H9 (cell line): ENCODE measurements around the gene IFITM1. TPM values are rescaled to one million over a fixed set of nuclear protein-coding genes. Genes with fewer than 3 reads are reported as not detected.
A peak's percentile ranks its signal among the peaks of the same experiment; 100 is the strongest.

Experiments
- DNase-seq: peaks from one replicate; pipeline ENCODE4 v3.0.0-alpha.2; 2017
- H2AFZ ChIP-seq: one replicate; pipeline ENCODE4 v1.6.1; 2013; ENCODE audit warnings: mild to moderate bottlenecking, low read length, control low read depth, moderate library complexity
- H2AK5ac ChIP-seq: 2 replicates; pipeline ENCODE4 v1.6.1; 2013; ENCODE audit warnings: low read length, control low read depth, mixed read lengths; ENCODE audit not compliant: insufficient read length
- H2BK120ac ChIP-seq: one replicate; pipeline ENCODE4 v1.6.1; 2013; ENCODE audit warnings: low read depth, mild to moderate bottlenecking, low read length, control low read depth, inconsistent platforms; ENCODE audit not compliant: poor library complexity, severe bottlenecking
- H2BK12ac ChIP-seq: 2 replicates; pipeline ENCODE4 v1.6.1; 2013; ENCODE audit warnings: low read length, control low read depth, mixed read lengths, low read depth; ENCODE audit not compliant: insufficient read length
- H2BK15ac ChIP-seq: 2 replicates; pipeline ENCODE4 v1.6.1; 2013; ENCODE audit warnings: low read depth, low read length, control low read depth
- H2BK20ac ChIP-seq: one replicate; pipeline ENCODE4 v1.6.1; 2013; ENCODE audit warnings: low read depth, mild to moderate bottlenecking, low read length, control low read depth, inconsistent platforms; ENCODE audit not compliant: poor library complexity, severe bottlenecking
- H2BK5ac ChIP-seq: 2 replicates; pipeline ENCODE4 v1.6.1; 2013; ENCODE audit warnings: low read length, control low read depth, mixed read lengths; ENCODE audit not compliant: insufficient read length
- H3K14ac ChIP-seq: 2 replicates; pipeline ENCODE4 v1.6.1; 2013; ENCODE audit warnings: low read length, control low read depth; ENCODE audit not compliant: insufficient read depth
- H3K18ac ChIP-seq: 2 replicates; pipeline ENCODE4 v1.6.1; 2013; ENCODE audit warnings: low read depth, mild to moderate bottlenecking, mixed read lengths, low read length, control low read depth; ENCODE audit not compliant: insufficient read length
- H3K23ac ChIP-seq: 2 replicates; pipeline ENCODE4 v1.6.1; 2013; ENCODE audit warnings: low read length, control low read depth, mixed read lengths, low read depth; ENCODE audit not compliant: insufficient read length
- H3K23me2 ChIP-seq: 2 replicates; pipeline ENCODE4 v1.6.1; 2013; ENCODE audit warnings: low read depth, mild to moderate bottlenecking, mixed read lengths, low read length, control low read depth; ENCODE audit not compliant: insufficient read length, poor library complexity, severe bottlenecking
- H3K27ac ChIP-seq: 2 replicates; pipeline ENCODE4 v1.5.1; 2013; ENCODE audit warnings: low read length, control low read depth, mixed read lengths, low read depth; ENCODE audit not compliant: insufficient read length
- H3K27me3 ChIP-seq: 2 replicates; pipeline ENCODE4 v1.6.1; 2013; ENCODE audit warnings: low read length, control low read depth, inconsistent platforms; ENCODE audit not compliant: insufficient read depth
- H3K4ac ChIP-seq: 2 replicates; pipeline ENCODE4 v1.6.1; 2013; ENCODE audit warnings: low read depth, mild to moderate bottlenecking, control low read depth, inconsistent platforms, low read length, moderate library complexity
- H3K4me1 ChIP-seq: 2 replicates; pipeline ENCODE4 v1.6.1; 2013; ENCODE audit warnings: low read length, control low read depth, inconsistent platforms; ENCODE audit not compliant: insufficient read depth
- H3K4me2 ChIP-seq: 2 replicates; pipeline ENCODE4 v1.6.1; 2013; ENCODE audit warnings: low read length, control low read depth, mixed read lengths; ENCODE audit not compliant: insufficient read length, insufficient read depth
- H3K56ac ChIP-seq: 2 replicates; pipeline ENCODE4 v1.6.1; 2013; ENCODE audit warnings: low read depth, mild to moderate bottlenecking, mixed read lengths, low read length, control low read depth; ENCODE audit not compliant: insufficient read length
- H3K79me1 ChIP-seq: 2 replicates; pipeline ENCODE4 v1.6.1; 2013; ENCODE audit warnings: low read depth, mild to moderate bottlenecking, moderate library complexity, low read length, control low read depth, inconsistent platforms; ENCODE audit not compliant: insufficient read depth, poor library complexity, severe bottlenecking
- H3K79me2 ChIP-seq: 2 replicates; pipeline ENCODE4 v1.6.1; 2013; ENCODE audit warnings: low read length, control low read depth, inconsistent platforms; ENCODE audit not compliant: insufficient read depth
- H3K9ac ChIP-seq: 2 replicates; pipeline ENCODE4 v1.6.1; 2013; ENCODE audit warnings: low read length, control low read depth, mixed read lengths; ENCODE audit not compliant: insufficient read length; ENCODE audit errors: extremely low read depth
- H3K9me3 ChIP-seq: one replicate; pipeline ENCODE4 v1.6.1; 2013; ENCODE audit warnings: low read depth, low read length, inconsistent platforms; ENCODE audit not compliant: control insufficient read depth
- H3T11ph ChIP-seq: one replicate; pipeline ENCODE4 v1.6.1; 2013; ENCODE audit warnings: mild to moderate bottlenecking, low read length, control low read depth, inconsistent platforms
- H4K20me1 ChIP-seq: one replicate; pipeline ENCODE4 v1.6.1; 2013; ENCODE audit not compliant: control insufficient read depth, insufficient read length, insufficient read depth
- H4K5ac ChIP-seq: 2 replicates; pipeline ENCODE4 v1.6.1; 2013; ENCODE audit warnings: low read depth, mild to moderate bottlenecking, mixed read lengths, low read length, control low read depth; ENCODE audit not compliant: insufficient read length
- H4K8ac ChIP-seq: replicated peaks from 2 replicates; pipeline ENCODE4 v1.6.1; 2013; ENCODE audit warnings: low read length, control low read depth, mixed read lengths, low read depth; ENCODE audit not compliant: insufficient read length
- H4K91ac ChIP-seq: 2 replicates; pipeline ENCODE4 v1.6.1; 2013; ENCODE audit warnings: low read depth, mild to moderate bottlenecking, moderate library complexity, mixed read lengths, low read length, control low read depth; ENCODE audit not compliant: insufficient read length
- H3K27ac Mint-ChIP-seq, 3 experiments: 2 replicates in 2 of 3; 3 replicates in 1 of 3; pipeline ENCODE4 v1.8.0; 2020 to 2021; ENCODE audit warnings: mixed read lengths in 3 of 3, mild to moderate bottlenecking in 1 of 3, moderate library complexity in 1 of 3
- H3K27me3 Mint-ChIP-seq: 2 replicates; pipeline ENCODE4 v1.8.0; 2021; ENCODE audit warnings: low read depth, mild to moderate bottlenecking, moderate library complexity, mixed read lengths
- H3K36me3 Mint-ChIP-seq, 3 experiments: 2 replicates in 2 of 3; 3 replicates in 1 of 3; pipeline ENCODE4 v1.8.0; 2020 to 2021; ENCODE audit warnings: low read depth in 3 of 3, mixed read lengths in 3 of 3; ENCODE audit not compliant: insufficient read depth in 1 of 3
- H3K4me1 Mint-ChIP-seq, 2 experiments: 2 replicates each; pipeline ENCODE4 v1.8.0; 2020; ENCODE audit warnings: mixed read lengths in 2 of 2
- H3K4me3 Mint-ChIP-seq, 2 experiments: 2 replicates in 1 of 2; 3 replicates in 1 of 2; pipeline ENCODE4 v1.8.0; 2020 to 2021; ENCODE audit warnings: mild to moderate bottlenecking in 2 of 2, mixed read lengths in 2 of 2, moderate library complexity in 1 of 2
- H3K9me3 Mint-ChIP-seq, 2 experiments: 2 replicates in 1 of 2; 3 replicates in 1 of 2; pipeline ENCODE4 v1.8.0; 2020; ENCODE audit warnings: mild to moderate bottlenecking in 2 of 2, mixed read lengths in 2 of 2, moderate library complexity in 1 of 2
- WGBS: extraction: QIAGEN DNeasy Blood & Tissue Kit; methylation state at CpG from one replicate; pipeline ENCODE4 v1.1.7; 2013; ENCODE audit warnings: missing lambda C conversion rate, low lambda C conversion rate, mixed read lengths; ENCODE audit not compliant: insufficient read length; ENCODE audit errors: extremely low coverage; 5-methylcytosine and 5-hydroxymethylcytosine counted together
- total RNA-seq: library from RNA; stranded (reverse); gene quantifications from 2 replicates; pipeline ENCODE4 v1.2.1, GENCODE V29; 2021
- TF ChIP-seq, protein P1 (sequence below): fragments of 200-600 bp; sonication (generic); conservative IDR thresholded peaks from 3 replicates; pipeline ENCODE4 v1.8.0; 2021; ENCODE audit warnings: antibody characterized with exemption, mild to moderate bottlenecking

Gene IFITM1
- total RNA-seq, 1 experiment from 2014 or later: 500 TPM

GRCh38 chr11:271319-271715 is 42.5 kb upstream of the IFITM1 start:
- H3K18ac ChIP-seq: no peak overlapping the region
- WGBS: no CpG with 5 or more reads among the region's 8 CpGs
- no peak overlapping the region for H3K4me2 ChIP-seq
- no peak overlapping the region for H2BK15ac ChIP-seq
- no peak overlapping the region for H2AK5ac ChIP-seq
- H3K14ac ChIP-seq: no peak overlapping the region
- no peak overlapping the region for H2BK12ac ChIP-seq
- H3K9me3 ChIP-seq: no peaks in the 10 kb centered on the region
- no peak overlapping the region for H3K4ac ChIP-seq
- H3T11ph ChIP-seq: no peak overlapping the region
- H2BK5ac ChIP-seq: no peak overlapping the region
- H3K9me3 Mint-ChIP-seq: peaks cover 13 to 15% of the 10 kb centered on the region in 2 experiments
- H3K9ac ChIP-seq: no peak overlapping the region
- H3K4me1 ChIP-seq: peaks cover 6% of the 10 kb centered on the region
- H3K23me2 ChIP-seq: no peaks in the 10 kb centered on the region
- H3K23ac ChIP-seq: no peak overlapping the region
- no peaks in the 10 kb centered on the region for H3K79me2 ChIP-seq
- peaks cover 0 to 6% (median 3%) of the 10 kb centered on the region in 3 experiments; a peak in 4 of 7 replicates for H3K36me3 Mint-ChIP-seq
- H4K5ac ChIP-seq: no peak overlapping the region
- no peak overlapping the region for H3K4me3 Mint-ChIP-seq
- H4K8ac ChIP-seq: no peak overlapping the region
- no peak overlapping the region for H2BK20ac ChIP-seq
- no peaks in the 10 kb centered on the region for H3K27me3 ChIP-seq
- no peak overlapping the region for H2BK120ac ChIP-seq
- TF ChIP-seq, protein P1, sequence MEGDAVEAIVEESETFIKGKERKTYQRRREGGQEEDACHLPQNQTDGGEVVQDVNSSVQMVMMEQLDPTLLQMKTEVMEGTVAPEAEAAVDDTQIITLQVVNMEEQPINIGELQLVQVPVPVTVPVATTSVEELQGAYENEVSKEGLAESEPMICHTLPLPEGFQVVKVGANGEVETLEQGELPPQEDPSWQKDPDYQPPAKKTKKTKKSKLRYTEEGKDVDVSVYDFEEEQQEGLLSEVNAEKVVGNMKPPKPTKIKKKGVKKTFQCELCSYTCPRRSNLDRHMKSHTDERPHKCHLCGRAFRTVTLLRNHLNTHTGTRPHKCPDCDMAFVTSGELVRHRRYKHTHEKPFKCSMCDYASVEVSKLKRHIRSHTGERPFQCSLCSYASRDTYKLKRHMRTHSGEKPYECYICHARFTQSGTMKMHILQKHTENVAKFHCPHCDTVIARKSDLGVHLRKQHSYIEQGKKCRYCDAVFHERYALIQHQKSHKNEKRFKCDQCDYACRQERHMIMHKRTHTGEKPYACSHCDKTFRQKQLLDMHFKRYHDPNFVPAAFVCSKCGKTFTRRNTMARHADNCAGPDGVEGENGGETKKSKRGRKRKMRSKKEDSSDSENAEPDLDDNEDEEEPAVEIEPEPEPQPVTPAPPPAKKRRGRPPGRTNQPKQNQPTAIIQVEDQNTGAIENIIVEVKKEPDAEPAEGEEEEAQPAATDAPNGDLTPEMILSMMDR: no peak
- no peak overlapping the region for H4K91ac ChIP-seq
- H3K4me1 Mint-ChIP-seq: peaks cover 34 to 37% of the 10 kb centered on the region in 2 experiments
- peak; percentile 12 for DNase-seq
- peaks cover 13% of the 10 kb centered on the region for H3K27me3 Mint-ChIP-seq
- no peak overlapping the region for H3K56ac ChIP-seq
- H3K27ac ChIP-seq: no peak overlapping the region
- H2AFZ ChIP-seq: no peak overlapping the region
- H3K79me1 ChIP-seq: no peaks in the 10 kb centered on the region
- H4K20me1 ChIP-seq: no peaks in the 10 kb centered on the region
- no peak overlapping the region for H3K27ac Mint-ChIP-seq
